Sigmoid colon (tissue), 7 donors: ENCODE measurements around the gene BLTP1. TPM values are rescaled to one million over a fixed set of nuclear protein-coding genes. Genes with fewer than 3 reads are reported as not detected.
A peak's percentile ranks its signal among the peaks of the same experiment; 100 is the strongest.

Source experiments
- DNase-seq: peaks from one replicate; pipeline ENCODE4 v3.0.0-alpha.2; 2019
- H3K27ac ChIP-seq, 4 donors: fragments of 200-600 bp; sonication (generic); one replicate each; pipeline ENCODE4 v1.5.1; 2016 to 2019; ENCODE audit warnings: mild to moderate bottlenecking in 1 of 4
- H3K27me3 ChIP-seq, 3 donors: fragments of 200-600 bp; sonication (generic); one replicate each; pipeline ENCODE4 v1.5.1; 2019; ENCODE audit warnings: mild to moderate bottlenecking in 1 of 3
- H3K36me3 ChIP-seq, 4 donors: fragments of 200-600 bp; sonication (generic); one replicate each; pipeline ENCODE4 v1.5.1; 2016 to 2019
- H3K4me1 ChIP-seq, 4 donors: fragments of 200-600 bp; sonication (generic); one replicate each; pipeline ENCODE4 v1.5.1; 2017 to 2019
- H3K4me3 ChIP-seq, 4 donors: fragments of 200-600 bp; sonication (generic); one replicate each; pipeline ENCODE4 v1.5.1; 2017 to 2019; ENCODE audit warnings: mild to moderate bottlenecking in 2 of 4, moderate library complexity in 1 of 4
- H3K9me3 ChIP-seq, 4 donors: fragments of 200-600 bp in 3 of 4; sonication (generic) in 3 of 4; one replicate each; pipeline versions ENCODE4 v1.5.1 to v1.6.1; 2013 to 2019
- EP300 ChIP-seq, 4 donors: sonication (generic); formaldehyde crosslinking; IDR thresholded peaks; one replicate each; pipeline ENCODE4 v1.6.1; 2017; ENCODE audit warnings: antibody characterized with exemption in 4 of 4
- POLR2A ChIP-seq, 2 donors: fragments of 450-650 bp; IDR thresholded peaks; one replicate each; pipeline ENCODE4 v1.6.1; 2016; ENCODE audit warnings: antibody characterized with exemption in 2 of 2, mild to moderate bottlenecking in 2 of 2, moderate library complexity in 2 of 2
- POLR2AphosphoS5 ChIP-seq, 4 donors: sonication (generic); formaldehyde crosslinking; IDR thresholded peaks; one replicate each; pipeline ENCODE4 v1.6.1; 2017; ENCODE audit warnings: antibody characterized with exemption in 4 of 4
- WGBS, 2 donors: extraction: QIAGEN DNeasy Blood & Tissue Kit; methylation state at CpG; one replicate each; pipeline ENCODE4 v1.1.7; 2013; 5-methylcytosine and 5-hydroxymethylcytosine counted together
- intact Hi-C: fragments of 100-400 bp; cut with DNase I; formaldehyde crosslinking; loops from one replicate; pipeline ENCODE4 v1.15.1; 2023
- polyA plus RNA-seq, 3 donors: library from polyadenylated mRNA; stranded (reverse); fragments of 200-250 nt; gene quantifications; one replicate each; pipeline ENCODE4 v1.2.3, GENCODE V29; 2013
- total RNA-seq, 4 donors: library from RNA; depleted of rRNA; stranded (reverse); fragments of >200 nt; gene quantifications; one replicate each; pipeline ENCODE4 v1.1.0, GENCODE V29; 2016
- TF ChIP-seq, protein P1 (sequence below), 4 experiments: fragments of 450-650 bp in 3 of 4; fragments of 200-600 bp in 1 of 4; IDR thresholded peaks; one replicate each; pipeline ENCODE4 v1.5.1; 2016 to 2019; ENCODE audit warnings: antibody characterized with exemption in 4 of 4, mild to moderate bottlenecking in 3 of 4, moderate library complexity in 2 of 4
- donor health status: healthy with polysubstance abuse.
- donor health status: Bipolar disorder and iron deficiency.
- donor health status: healthy.

The BLTP1 gene
- total and polyA plus RNA-seq, 7 donors = 4.4 to 120 (median 75.8) TPM

DNA sequence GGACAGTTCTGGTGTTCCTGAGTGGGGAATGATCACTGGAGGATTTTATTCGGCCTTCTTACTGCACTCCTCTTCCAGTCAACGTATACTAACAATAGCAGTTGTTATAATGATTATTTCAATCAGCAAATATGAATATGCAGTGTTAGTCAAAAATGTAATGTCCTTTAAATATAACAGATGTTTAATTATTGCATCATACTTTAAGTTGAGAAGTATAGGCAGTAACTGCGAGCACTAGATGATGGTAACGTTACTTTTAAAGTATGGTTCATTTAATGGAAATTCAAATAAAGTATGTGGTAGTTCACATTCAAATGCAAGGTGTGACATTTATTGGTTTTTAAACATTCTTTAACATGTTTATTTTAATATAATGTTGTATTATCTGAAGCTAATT is 5.5 kb upstream of the BLTP1 start:
- no peak for DNase-seq
- WGBS, 2 donors = 95 to 97% methylated on average over 4 of the region's 4 CpGs
- intact Hi-C loops = no loop called here
- TF ChIP-seq EP300 (IDR thresholded peaks at IDR 0.05) (no peak), POLR2AphosphoS5 (IDR thresholded peaks at IDR 0.05) (no peak), POLR2A (IDR thresholded peaks at IDR 0.05) (no peak)
- TF ChIP-seq, protein P1, sequence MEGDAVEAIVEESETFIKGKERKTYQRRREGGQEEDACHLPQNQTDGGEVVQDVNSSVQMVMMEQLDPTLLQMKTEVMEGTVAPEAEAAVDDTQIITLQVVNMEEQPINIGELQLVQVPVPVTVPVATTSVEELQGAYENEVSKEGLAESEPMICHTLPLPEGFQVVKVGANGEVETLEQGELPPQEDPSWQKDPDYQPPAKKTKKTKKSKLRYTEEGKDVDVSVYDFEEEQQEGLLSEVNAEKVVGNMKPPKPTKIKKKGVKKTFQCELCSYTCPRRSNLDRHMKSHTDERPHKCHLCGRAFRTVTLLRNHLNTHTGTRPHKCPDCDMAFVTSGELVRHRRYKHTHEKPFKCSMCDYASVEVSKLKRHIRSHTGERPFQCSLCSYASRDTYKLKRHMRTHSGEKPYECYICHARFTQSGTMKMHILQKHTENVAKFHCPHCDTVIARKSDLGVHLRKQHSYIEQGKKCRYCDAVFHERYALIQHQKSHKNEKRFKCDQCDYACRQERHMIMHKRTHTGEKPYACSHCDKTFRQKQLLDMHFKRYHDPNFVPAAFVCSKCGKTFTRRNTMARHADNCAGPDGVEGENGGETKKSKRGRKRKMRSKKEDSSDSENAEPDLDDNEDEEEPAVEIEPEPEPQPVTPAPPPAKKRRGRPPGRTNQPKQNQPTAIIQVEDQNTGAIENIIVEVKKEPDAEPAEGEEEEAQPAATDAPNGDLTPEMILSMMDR (IDR thresholded peaks at IDR 0.05) = no peak
- Histone ChIP-seq H3K9me3 (no peaks in the 10 kb centered on the region), H3K27ac (no peak overlapping the region), H3K4me1 (peaks cover 0 to 8% (median 7%) of the 10 kb centered on the region in 4 donors), H3K4me3 (no peak overlapping the region), H3K36me3 (no peaks in the 10 kb centered on the region), H3K27me3 (no peaks in the 10 kb centered on the region)

DNA sequence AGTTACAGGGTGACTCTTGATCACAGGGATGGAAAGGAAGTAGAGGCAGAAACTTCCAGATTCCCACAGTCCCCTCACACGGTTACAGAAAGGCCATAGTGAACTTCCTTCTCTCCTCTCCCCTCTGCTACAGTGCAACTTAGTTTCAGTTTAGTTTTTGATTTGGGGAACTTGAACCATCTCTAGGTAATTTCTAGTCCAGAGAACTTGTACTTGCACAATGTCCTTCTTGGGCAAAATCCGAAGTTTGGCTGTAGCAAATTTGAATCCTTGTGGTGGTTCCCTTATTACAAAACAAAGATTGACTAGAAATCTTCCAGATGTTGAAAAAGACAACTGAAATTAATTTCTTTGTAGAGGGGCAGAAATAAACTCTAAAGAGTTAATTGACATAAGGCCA is 1.2 kb upstream of the BLTP1 start:
- 66 to 80% methylated on average over 2 of the region's 2 CpGs for whole genome bisulfite sequencing, 2 donors
- Histone ChIP-seq H3K4me3 (peak overlapping the region in 2 of 4 donors; percentile 77 to 90), H3K27ac (peak overlapping the region; percentile 90 to 95 (median 92)), H3K27me3 (no peaks in the 10 kb centered on the region), H3K9me3 (no peaks in the 10 kb centered on the region), H3K4me1 (peaks cover 0 to 28% (median 17%) of the 10 kb centered on the region in 4 donors), H3K36me3 (peaks cover 0 to 14% (median 0%) of the 10 kb centered on the region in 4 donors)
- no peak for DNase-seq
- no peak for TF ChIP-seq EP300 (IDR thresholded peaks at IDR 0.05)
- intact Hi-C loops = loop anchor here (5.0 kb wide), 2 partner anchors 199 to 284 kb away; partner anchors contain the start of gene TRPC3

GRCh38 chr4:122152711-122153226 is 638 bp downstream of the BLTP1 start:
- TF ChIP-seq POLR2AphosphoS5 (IDR thresholded peaks at IDR 0.05) (no peak), EP300 (IDR thresholded peaks at IDR 0.05) (no peak), POLR2A (IDR thresholded peaks at IDR 0.05) (no peak)
- TF ChIP-seq, protein P1 (IDR thresholded peaks at IDR 0.05) = no peak
- intact Hi-C loops = loop anchor here (5.0 kb wide), 2 partner anchors 200 to 285 kb away; partner anchors contain the start of gene TRPC3
- Histone ChIP-seq H3K4me3 (peak overlapping the region; percentile 77 to 96 (median 84)), H3K4me1 (peaks cover 0 to 28% (median 18%) of the 10 kb centered on the region in 4 donors), H3K36me3 (peaks cover 0 to 14% (median 0%) of the 10 kb centered on the region in 4 donors), H3K27me3 (no peaks in the 10 kb centered on the region), H3K9me3 (no peaks in the 10 kb centered on the region), H3K27ac (peak overlapping the region; percentile 90 to 95 (median 92))
- peak; percentile 68 for DNase-seq
- 0% methylated on average over 16 of the region's 16 CpGs for WGBS, 2 donors

- 91 to 92% methylated on average over 2 of the region's 2 CpGs for WGBS, 2 donors
- Histone ChIP-seq H3K27ac (no peak overlapping the region), H3K9me3 (no peaks in the 10 kb centered on the region), H3K36me3 (peaks cover 0 to 14% (median 0%) of the 10 kb centered on the region in 4 donors), H3K4me3 (no peak overlapping the region), H3K27me3 (no peaks in the 10 kb centered on the region), H3K4me1 (peaks cover 0 to 45% (median 15%) of the 10 kb centered on the region in 4 donors)
- no peak for DNase-seq
- intact Hi-C loops = no loop called here
- TF ChIP-seq, protein P1 (IDR thresholded peaks at IDR 0.05) = no peak
- no peak for TF ChIP-seq POLR2AphosphoS5 (IDR thresholded peaks at IDR 0.05)
- no peak for TF ChIP-seq POLR2A (IDR thresholded peaks at IDR 0.05)
- TF ChIP-seq EP300 (IDR thresholded peaks at IDR 0.05) = no peak
Observed at GRCh38 chr4:122156819-122157218, 4.7 kb downstream of the BLTP1 start.

GRCh38 chr4:122163301-122163700 is 11.2 kb downstream of the BLTP1 start:
- TF ChIP-seq, protein P1 (IDR thresholded peaks at IDR 0.05) = no peak
- no peak for TF ChIP-seq POLR2AphosphoS5 (IDR thresholded peaks at IDR 0.05)
- TF ChIP-seq EP300 (IDR thresholded peaks at IDR 0.05) = no peak
- no peak for TF ChIP-seq POLR2A (IDR thresholded peaks at IDR 0.05)
- no peak for DNase-seq
- peaks cover 0 to 41% (median 13%) of the 10 kb centered on the region in 4 donors for H3K4me1 ChIP-seq
- H3K36me3 ChIP-seq = no peaks in the 10 kb centered on the region
- H3K4me3 ChIP-seq = no peak overlapping the region
- intact Hi-C loops = no loop called here
- WGBS, 2 donors = 53 to 85% methylated on average over 3 of the region's 3 CpGs
- no peak overlapping the region for H3K27ac ChIP-seq
- H3K9me3 ChIP-seq = no peaks in the 10 kb centered on the region
- H3K27me3 ChIP-seq = no peaks in the 10 kb centered on the region
